ENCODE data around the gene TMEM179. TPM values are rescaled to one million over a fixed set of nuclear protein-coding genes. Genes with fewer than 3 reads are reported as not detected.

TMEM179 gene
- total and polyA plus RNA-seq, 2 of the 8 experiments (the other 6 are each of a cell fraction or from before 2014, with no cell fraction given): 2.9 to 4.0 TPM

GRCh38 chr14:104561632-104562495 lies 42.7 kb downstream of the TMEM179 start:
- H3K79me2 ChIP-seq (ENCODE audit: control insufficient read depth in 1 of 2, insufficient read depth in 2 of 2, low read length in 2 of 2): no peaks in the 10 kb centered on the region
- H3K14ac ChIP-seq (ENCODE audit: insufficient read length): no peak overlapping the region
- no peak overlapping the region for H3K9ac ChIP-seq (replicated peaks in 1 of 4; ENCODE audit: extremely low read depth in 1 of 4, low read depth in 3 of 4, low read length in 3 of 4)
- H2BK20ac ChIP-seq (ENCODE audit: low read length): no peak overlapping the region
- H3K4ac ChIP-seq (replicated peaks; ENCODE audit: insufficient read length, low read depth, low read length): no peak overlapping the region
- H2BK12ac ChIP-seq (ENCODE audit: low read depth, low read length): no peak overlapping the region
- ChIA-PET CTCF (ENCODE audit: partially characterized antibody) (interaction anchor here (0.6 to 2.3 kb wide), 10 partner anchors 11 to 557 kb away, joined by 3 to 10 read pairs (median 3); no protein-coding TSS in a partner anchor), POLR2A (ENCODE audit: partially characterized antibody) (no interaction called here)
- peaks cover 0 to 4% of the 10 kb centered on the region in 2 experiments for H4K20me1 ChIP-seq (replicated peaks in 1 of 2; ENCODE audit: control insufficient read depth in 1 of 2, insufficient read depth in 2 of 2, low read length in 2 of 2)
- 91% methylated on average over 23 of the region's 23 CpGs; no CpG with 5 or more reads in 1 of the 2 experiments for WGBS, 2 experiments (ENCODE audit: extremely low coverage in 1 of 2, insufficient coverage in 1 of 2, insufficient read length in 1 of 2, insufficient replicate concordance in 2 of 2, low coverage in 1 of 2, low lambda C conversion rate in 2 of 2, missing lambda C conversion rate in 1 of 2)
- H2BK5ac ChIP-seq (ENCODE audit: low read depth, low read length): no peak overlapping the region
- no peak overlapping the region for H2BK15ac ChIP-seq (ENCODE audit: low read length)
- H3K23me2 ChIP-seq (ENCODE audit: low read depth, low read length): no peaks in the 10 kb centered on the region
- no peak overlapping the region for H4K91ac ChIP-seq (replicated peaks; ENCODE audit: insufficient read length, low read length)
- no peaks in the 10 kb centered on the region for H3K9me3 ChIP-seq (ENCODE audit: insufficient read depth in 2 of 2, low read depth in 1 of 2, low read length in 1 of 2)
- no peak overlapping the region for H3K56ac ChIP-seq (replicated peaks; ENCODE audit: insufficient read length, low read depth, low read length)
- DNase-seq (ENCODE audit: low read depth in 1 of 2, low spot score in 2 of 2) (no peak), FAIRE-seq (no peak)
- H3K36me3 ChIP-seq (ENCODE audit: control insufficient read depth in 2 of 4, insufficient read depth in 4 of 4, low read length in 3 of 4): no peaks in the 10 kb centered on the region
- H2AK5ac ChIP-seq (ENCODE audit: low read depth, low read length): no peak overlapping the region
- no peak overlapping the region for H3K18ac ChIP-seq (ENCODE audit: extremely low read depth, low read length)
- H3K4me3 ChIP-seq (ENCODE audit: extremely low read depth in 1 of 4, insufficient read depth in 2 of 4, low read depth in 3 of 4, low read length in 4 of 4): no peak overlapping the region
- H3K79me1 ChIP-seq (ENCODE audit: low read depth, low read length): no peaks in the 10 kb centered on the region
- H3K4me2 ChIP-seq (ENCODE audit: insufficient read depth in 1 of 2, low read depth in 2 of 2, low read length in 2 of 2): no peak overlapping the region
- H4K8ac ChIP-seq (ENCODE audit: extremely low read depth, insufficient read depth, low read length): peak overlapping the region; percentile 46; the same call in 1 of the 2 replicates
- H3K27me3 ChIP-seq (replicated peaks in 1 of 4; ENCODE audit: control insufficient read depth in 3 of 4, extremely low read depth in 1 of 4, insufficient read depth in 3 of 4, low read length in 3 of 4): no peaks in the 10 kb centered on the region; a peak in 2 of 7 replicates
- no peak overlapping the region for H4K5ac ChIP-seq (ENCODE audit: insufficient read length, low read depth, low read length)
- H3K23ac ChIP-seq (ENCODE audit: insufficient read length): no peak overlapping the region
- no peak overlapping the region for H2AFZ ChIP-seq (ENCODE audit: low read length)
- H3K4me1 ChIP-seq (replicated peaks in 1 of 4; ENCODE audit: control insufficient read depth in 3 of 4, insufficient read depth in 4 of 4, low read length in 3 of 4): peaks cover 0 to 6% (median under 1%) of the 10 kb centered on the region in 4 experiments; a peak in 3 of 7 replicates
- H2BK120ac ChIP-seq (replicated peaks; ENCODE audit: low read depth, low read length): no peak overlapping the region
- H3K27ac ChIP-seq (ENCODE audit: low read depth, low read length): no peak overlapping the region
- TF ChIP-seq SAP30 (IDR thresholded peaks at IDR 0.05; ENCODE audit: insufficient read depth, insufficient replicate concordance, low read length) (no peak), CEBPB (IDR thresholded peaks at IDR 0.05; ENCODE audit: low read depth, low read length) (no peak), POLR2A (IDR thresholded peaks at IDR 0.05; ENCODE audit: control extremely low read depth in 1 of 2, low read depth in 2 of 2, low read length in 2 of 2) (no peak), SP1 (IDR thresholded peaks at IDR 0.05; ENCODE audit: low read depth, low read length) (no peak), CHD2 (IDR thresholded peaks at IDR 0.05; ENCODE audit: low read length) (no peak), RXRA (IDR thresholded peaks at IDR 0.05; ENCODE audit: insufficient read depth, low read depth, low read length) (no peak), BACH1 (IDR thresholded peaks at IDR 0.05; ENCODE audit: low read length) (no peak), BCL11A (IDR thresholded peaks at IDR 0.05; ENCODE audit: low read depth in 2 of 2, low read length in 2 of 2) (no peak), CBX5 (IDR thresholded peaks at IDR 0.05; ENCODE audit: low read depth, low read length) (no peak), SIRT6 (IDR thresholded peaks at IDR 0.05; ENCODE audit: low read length) (no peak), RAD21 (IDR thresholded peaks at IDR 0.05 in 1 of 2, conservative IDR thresholded peaks at IDR 0.05 in 1 of 2; ENCODE audit: low read depth in 2 of 2, low read length in 2 of 2) (no peak), EZH2 (IDR thresholded peaks at IDR 0.05; ENCODE audit: low read depth, low read length, severe bottlenecking) (no peak), SIX5 (IDR thresholded peaks at IDR 0.05; ENCODE audit: low read depth, low read length) (no peak)

All from H1 (cell line).